Upper lobe of left lung (tissue), 4 donors: ENCODE data around the gene SPATA24.

Experiments
- EP300 ChIP-seq, 4 donors: sonication (generic); formaldehyde crosslinking; IDR thresholded peaks; one replicate each; pipeline ENCODE4 v1.5.1; 2017; ENCODE audit warnings: antibody characterized with exemption in 4 of 4, control low read depth in 2 of 4
- POLR2A ChIP-seq, 4 donors: fragments of 450-650 bp; IDR thresholded peaks; one replicate each; pipeline ENCODE4 v1.5.1; 2016 to 2017; ENCODE audit warnings: antibody characterized with exemption in 4 of 4, mild to moderate bottlenecking in 2 of 4
- TF ChIP-seq, protein P1 (sequence below), 6 experiments: fragments of 450-650 bp in 4 of 6; fragments of 200-600 bp in 2 of 6; sonication (generic) in 2 of 6; IDR thresholded peaks; one replicate each; pipeline ENCODE4 v1.5.1; 2016 to 2019; ENCODE audit warnings: antibody characterized with exemption in 6 of 6

DNA sequence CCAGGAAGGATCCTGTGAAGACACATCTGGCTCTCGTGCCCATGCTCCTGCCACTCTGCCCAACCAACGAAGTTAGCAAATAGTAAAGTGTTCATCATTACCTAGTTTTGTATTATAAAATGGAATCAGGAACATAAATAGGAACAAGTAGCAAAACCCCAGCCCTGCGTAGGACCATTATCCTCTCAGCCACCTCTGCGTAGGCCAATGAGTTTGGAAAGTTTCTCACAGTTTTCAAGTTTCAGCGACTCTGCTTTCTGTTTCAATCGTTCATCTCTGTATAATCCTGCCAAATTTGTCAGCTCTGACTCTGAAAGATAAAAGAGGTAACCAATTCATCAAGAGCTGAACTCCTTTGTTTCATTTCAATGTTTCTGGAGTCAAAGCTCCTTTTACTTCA lies 10.1 kb upstream of the SPATA24 start:
- TF ChIP-seq, protein P1, sequence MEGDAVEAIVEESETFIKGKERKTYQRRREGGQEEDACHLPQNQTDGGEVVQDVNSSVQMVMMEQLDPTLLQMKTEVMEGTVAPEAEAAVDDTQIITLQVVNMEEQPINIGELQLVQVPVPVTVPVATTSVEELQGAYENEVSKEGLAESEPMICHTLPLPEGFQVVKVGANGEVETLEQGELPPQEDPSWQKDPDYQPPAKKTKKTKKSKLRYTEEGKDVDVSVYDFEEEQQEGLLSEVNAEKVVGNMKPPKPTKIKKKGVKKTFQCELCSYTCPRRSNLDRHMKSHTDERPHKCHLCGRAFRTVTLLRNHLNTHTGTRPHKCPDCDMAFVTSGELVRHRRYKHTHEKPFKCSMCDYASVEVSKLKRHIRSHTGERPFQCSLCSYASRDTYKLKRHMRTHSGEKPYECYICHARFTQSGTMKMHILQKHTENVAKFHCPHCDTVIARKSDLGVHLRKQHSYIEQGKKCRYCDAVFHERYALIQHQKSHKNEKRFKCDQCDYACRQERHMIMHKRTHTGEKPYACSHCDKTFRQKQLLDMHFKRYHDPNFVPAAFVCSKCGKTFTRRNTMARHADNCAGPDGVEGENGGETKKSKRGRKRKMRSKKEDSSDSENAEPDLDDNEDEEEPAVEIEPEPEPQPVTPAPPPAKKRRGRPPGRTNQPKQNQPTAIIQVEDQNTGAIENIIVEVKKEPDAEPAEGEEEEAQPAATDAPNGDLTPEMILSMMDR (IDR thresholded peaks at IDR 0.05) = no peak
- TF ChIP-seq EP300 (IDR thresholded peaks at IDR 0.05) (no peak), POLR2A (IDR thresholded peaks at IDR 0.05) (no peak)
